Spleen (tissue), 7 donors: ENCODE data around the gene LIMD2.
A peak's percentile ranks its signal among the peaks of the same experiment; 100 is the strongest.

Experiments
- POLR2A ChIP-seq, 3 donors: fragments of 450-650 bp; IDR thresholded peaks; one replicate each; pipeline ENCODE4 v1.5.1; 2017; ENCODE audit warnings: antibody characterized with exemption in 3 of 3, mild to moderate bottlenecking in 1 of 3
- POLR2AphosphoS5 ChIP-seq, 3 donors: sonication (generic); formaldehyde crosslinking; IDR thresholded peaks; one replicate each; pipeline ENCODE4 v1.5.1; 2017; ENCODE audit warnings: antibody characterized with exemption in 3 of 3
- TF ChIP-seq, protein P1 (sequence below), 11 experiments: fragments of 200-600 bp in 7 of 11; fragments of 450-650 bp in 4 of 11; sonication (generic) in 4 of 11; IDR thresholded peaks in 8 of 11; conservative IDR thresholded peaks in 3 of 11; 1 replicate in 7 of 11; 2 replicates in 4 of 11; pipeline versions ENCODE4 v1.4.0 to v1.8.0; 2016 to 2021; ENCODE audit warnings: antibody characterized with exemption in 11 of 11, inconsistent platforms in 4 of 11, mild to moderate bottlenecking in 1 of 11
- donor health status: DM: no; HTN: no; CAD: no; lungs with moderate emphysema.
- donor health status: DM: no; HTN: no; CAD: no.
- donor health status: DM: no; HTN: no; CAD: no.

DNA sequence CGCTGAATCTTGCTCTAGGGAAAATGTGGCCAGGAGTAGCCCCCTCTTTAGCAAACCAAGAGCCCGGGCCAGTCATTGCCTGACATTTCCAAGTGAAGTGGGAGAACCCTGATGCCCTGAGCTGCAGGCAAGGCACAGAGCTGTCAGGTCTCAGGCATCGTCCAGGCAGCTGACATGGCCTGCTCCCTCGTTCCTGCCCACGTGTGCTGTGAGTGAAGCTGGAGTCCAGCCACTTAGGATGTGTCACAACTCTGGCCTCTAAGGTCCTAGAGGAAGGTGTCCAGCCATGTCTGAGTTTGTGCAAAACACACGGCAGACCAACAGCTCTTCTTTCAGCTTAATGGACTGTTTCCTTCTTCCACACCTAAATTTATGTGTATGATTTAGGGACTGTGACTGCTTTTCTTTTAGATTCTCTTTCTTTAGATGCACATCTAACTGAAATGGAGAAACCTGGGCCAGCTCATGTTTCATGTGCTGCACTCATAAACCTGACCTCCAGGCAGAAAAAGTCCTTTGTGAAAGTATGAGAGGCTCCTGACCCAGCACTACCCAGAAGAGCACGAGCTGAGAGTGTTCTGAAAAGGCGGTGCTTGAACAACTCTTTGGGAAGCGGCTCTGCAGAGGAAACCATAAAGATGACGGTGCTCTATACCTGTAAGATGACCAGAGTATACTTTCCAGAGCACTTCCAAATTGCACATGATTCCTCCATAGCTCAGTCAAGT lies 14.8 kb upstream of the LIMD2 start:
- TF ChIP-seq, protein P1, sequence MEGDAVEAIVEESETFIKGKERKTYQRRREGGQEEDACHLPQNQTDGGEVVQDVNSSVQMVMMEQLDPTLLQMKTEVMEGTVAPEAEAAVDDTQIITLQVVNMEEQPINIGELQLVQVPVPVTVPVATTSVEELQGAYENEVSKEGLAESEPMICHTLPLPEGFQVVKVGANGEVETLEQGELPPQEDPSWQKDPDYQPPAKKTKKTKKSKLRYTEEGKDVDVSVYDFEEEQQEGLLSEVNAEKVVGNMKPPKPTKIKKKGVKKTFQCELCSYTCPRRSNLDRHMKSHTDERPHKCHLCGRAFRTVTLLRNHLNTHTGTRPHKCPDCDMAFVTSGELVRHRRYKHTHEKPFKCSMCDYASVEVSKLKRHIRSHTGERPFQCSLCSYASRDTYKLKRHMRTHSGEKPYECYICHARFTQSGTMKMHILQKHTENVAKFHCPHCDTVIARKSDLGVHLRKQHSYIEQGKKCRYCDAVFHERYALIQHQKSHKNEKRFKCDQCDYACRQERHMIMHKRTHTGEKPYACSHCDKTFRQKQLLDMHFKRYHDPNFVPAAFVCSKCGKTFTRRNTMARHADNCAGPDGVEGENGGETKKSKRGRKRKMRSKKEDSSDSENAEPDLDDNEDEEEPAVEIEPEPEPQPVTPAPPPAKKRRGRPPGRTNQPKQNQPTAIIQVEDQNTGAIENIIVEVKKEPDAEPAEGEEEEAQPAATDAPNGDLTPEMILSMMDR (IDR thresholded peaks at IDR 0.05 in 8 of 11, conservative IDR thresholded peaks at IDR 0.05 in 3 of 11) = no peak
- TF ChIP-seq POLR2A (IDR thresholded peaks at IDR 0.05) (no peak), POLR2AphosphoS5 (IDR thresholded peaks at IDR 0.05) (peak in 2 of 3 donors; percentile 25 to 34)
